ENCODE measurements around the gene GRN. TPM values are rescaled to one million over a fixed set of nuclear protein-coding genes. Genes with fewer than 3 reads are reported as not detected.
"Not testable (repeated sequence)": the region's sequence is repeated elsewhere in the genome, so short reads cannot be mapped to it uniquely, and the experiment has no call there.

The GRN gene
- total RNA-seq, 4 donors from 2014 or later: 101 to 178 (median 120) TPM

DNA sequence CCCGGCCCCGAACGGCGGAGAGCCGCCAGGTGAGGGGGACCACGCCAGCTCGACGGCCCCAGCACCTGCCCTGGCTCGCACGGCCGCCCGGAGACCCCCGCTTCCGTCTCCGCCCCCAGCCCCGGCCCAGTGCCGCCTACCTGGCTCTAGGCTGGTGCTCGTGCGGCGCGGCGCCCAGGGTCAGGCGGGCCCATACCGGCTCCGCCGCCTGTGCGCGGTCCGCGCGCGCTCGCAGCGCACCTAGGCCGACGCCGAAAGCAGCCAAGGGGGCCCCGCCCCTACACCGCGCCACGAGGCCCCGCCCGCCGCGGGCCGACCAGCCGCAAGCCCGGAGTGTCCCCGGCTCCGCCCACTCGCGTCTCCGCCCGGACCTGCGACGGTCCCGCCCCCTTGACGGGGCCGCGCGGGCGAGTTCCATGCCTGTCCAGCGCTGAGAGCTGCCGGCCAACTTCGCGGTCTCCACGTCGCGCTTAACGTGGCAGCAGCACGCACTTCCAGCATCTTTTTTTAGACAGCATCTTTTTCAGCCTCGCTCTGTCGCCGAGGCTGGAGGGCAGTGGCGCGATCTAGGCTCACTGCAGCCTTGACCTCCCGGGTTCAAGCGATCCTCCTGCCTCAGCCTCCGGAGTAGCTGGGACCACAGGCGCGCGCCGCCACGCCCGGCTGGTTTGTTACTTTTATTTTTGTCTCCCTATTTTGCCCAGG lies 20.4 kb upstream of the GRN start, which contains the start of gene SLC25A39:
TSS of gene SLC25A39 (minus strand) at position 253 of the 705 bp plus-strand sequence. CDS start 1,261 bp downstream, outside the sequence.
- DNase-seq: peak; percentile 91 to 96
- no peaks in the 10 kb centered on the region for H3K36me3 ChIP-seq
- intact Hi-C loops (cut with DNase I; ENCODE audit: low total_unique reads): no loop called here
- H3K9me3 ChIP-seq: no peaks in the 10 kb centered on the region
- TF ChIP-seq, protein P1, sequence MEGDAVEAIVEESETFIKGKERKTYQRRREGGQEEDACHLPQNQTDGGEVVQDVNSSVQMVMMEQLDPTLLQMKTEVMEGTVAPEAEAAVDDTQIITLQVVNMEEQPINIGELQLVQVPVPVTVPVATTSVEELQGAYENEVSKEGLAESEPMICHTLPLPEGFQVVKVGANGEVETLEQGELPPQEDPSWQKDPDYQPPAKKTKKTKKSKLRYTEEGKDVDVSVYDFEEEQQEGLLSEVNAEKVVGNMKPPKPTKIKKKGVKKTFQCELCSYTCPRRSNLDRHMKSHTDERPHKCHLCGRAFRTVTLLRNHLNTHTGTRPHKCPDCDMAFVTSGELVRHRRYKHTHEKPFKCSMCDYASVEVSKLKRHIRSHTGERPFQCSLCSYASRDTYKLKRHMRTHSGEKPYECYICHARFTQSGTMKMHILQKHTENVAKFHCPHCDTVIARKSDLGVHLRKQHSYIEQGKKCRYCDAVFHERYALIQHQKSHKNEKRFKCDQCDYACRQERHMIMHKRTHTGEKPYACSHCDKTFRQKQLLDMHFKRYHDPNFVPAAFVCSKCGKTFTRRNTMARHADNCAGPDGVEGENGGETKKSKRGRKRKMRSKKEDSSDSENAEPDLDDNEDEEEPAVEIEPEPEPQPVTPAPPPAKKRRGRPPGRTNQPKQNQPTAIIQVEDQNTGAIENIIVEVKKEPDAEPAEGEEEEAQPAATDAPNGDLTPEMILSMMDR (IDR thresholded peaks at IDR 0.05): peak in 2 of 4 experiments; percentile 15 to 59
- TF ChIP-seq POLR2A (IDR thresholded peaks at IDR 0.05): peak in 1 of 2 donors; percentile 82
- no peaks in the 10 kb centered on the region for H3K27me3 ChIP-seq
- peak within 1 kb of the TSS; percentile 92 to 95 for H3K27ac ChIP-seq
- H3K4me1 ChIP-seq: peaks cover 0 to 8% of the 10 kb centered on the region in 2 donors
- peak within 1 kb of the TSS; percentile 85 to 93 for H3K4me3 ChIP-seq

DNA sequence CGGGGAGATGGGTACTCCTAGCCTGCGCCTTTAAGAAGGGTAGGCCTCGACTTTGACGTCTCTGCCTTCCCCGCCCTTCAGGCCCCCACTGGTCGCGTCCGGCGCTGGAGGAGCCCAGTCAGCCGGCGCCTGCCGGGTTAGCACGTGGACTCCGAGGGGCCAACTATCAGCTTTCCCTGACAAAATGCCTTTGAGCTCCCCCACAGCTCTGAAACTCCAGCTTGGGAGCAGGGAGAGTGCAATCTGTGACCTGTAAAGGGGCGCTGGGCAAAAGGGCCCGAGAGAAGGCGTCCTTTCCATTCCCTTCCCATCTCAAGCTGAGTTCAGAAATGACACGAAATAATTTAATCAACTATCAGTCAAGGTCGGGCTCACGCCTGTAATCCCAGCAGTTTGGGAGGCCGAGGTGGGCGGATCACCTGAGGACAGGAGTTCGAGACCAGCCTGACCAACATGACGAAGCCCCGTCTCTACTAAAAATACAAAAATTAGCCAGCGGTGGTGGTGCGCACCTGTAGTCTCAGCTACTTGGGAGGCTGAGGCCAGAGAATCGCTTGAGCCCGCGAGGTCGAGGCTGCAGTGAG lies 18.1 kb upstream of the GRN start:
- peak; percentile 96 to 97 for DNase-seq
- intact Hi-C loops (cut with DNase I; ENCODE audit: low total_unique reads): no loop called here
- Histone ChIP-seq H3K9me3 (no peaks in the 10 kb centered on the region), H3K36me3 (no peaks in the 10 kb centered on the region), H3K4me1 (peaks cover 0 to 8% of the 10 kb centered on the region in 2 donors), H3K27me3 (no peaks in the 10 kb centered on the region), H3K27ac (peak overlapping the region; percentile 92 to 95), H3K4me3 (peak overlapping the region; percentile 85 to 93)
- TF ChIP-seq, protein P1 (IDR thresholded peaks at IDR 0.05): peak in 1 of 4 experiments; percentile 70
- TF ChIP-seq POLR2A (IDR thresholded peaks at IDR 0.05): peak in 1 of 2 donors; percentile 8

DNA sequence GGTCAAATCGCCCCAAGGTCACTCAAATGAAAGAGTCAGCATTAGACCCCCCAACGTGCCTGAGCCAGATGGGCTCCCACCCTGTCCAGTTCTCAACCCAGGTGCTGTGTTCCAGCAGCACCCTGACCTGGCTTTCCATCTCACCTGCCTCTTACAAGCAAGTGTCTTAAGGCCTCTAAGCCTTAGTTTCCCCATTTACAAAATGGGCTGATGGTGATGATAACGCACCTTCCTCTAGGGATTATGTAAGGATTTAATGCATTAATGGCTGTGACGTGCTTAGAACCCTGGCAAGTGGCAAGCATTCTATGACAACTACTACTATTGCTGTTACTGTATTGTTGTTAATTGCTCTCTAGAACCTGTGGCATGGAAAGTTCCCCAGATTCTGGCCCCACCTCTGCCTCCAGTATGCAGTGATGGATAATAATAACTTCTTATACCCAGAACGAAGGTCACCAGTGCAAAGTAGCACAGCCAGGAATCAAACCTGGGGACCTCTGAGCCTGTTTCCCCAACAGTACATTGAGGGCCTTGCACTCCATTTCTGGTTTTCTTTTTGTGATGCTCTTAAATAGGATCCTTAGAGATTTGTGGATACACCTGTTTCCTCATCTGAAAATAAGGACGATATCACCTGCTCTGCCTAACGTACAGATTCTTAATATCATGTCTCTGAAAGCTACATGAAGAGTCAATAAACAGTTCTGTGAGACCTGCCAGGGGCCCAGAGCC lies 17.2 kb upstream of the GRN start:
- no peaks in the 10 kb centered on the region for H3K36me3 ChIP-seq
- no peak overlapping the region for H3K4me3 ChIP-seq
- no peak overlapping the region for H3K27ac ChIP-seq
- peaks cover 0 to 8% of the 10 kb centered on the region in 2 donors for H3K4me1 ChIP-seq
- intact Hi-C loops (cut with DNase I; ENCODE audit: low total_unique reads): no loop called here
- no peak for TF ChIP-seq POLR2A (IDR thresholded peaks at IDR 0.05)
- TF ChIP-seq, protein P1 (IDR thresholded peaks at IDR 0.05): no peak
- no peaks in the 10 kb centered on the region for H3K27me3 ChIP-seq
- no peaks in the 10 kb centered on the region for H3K9me3 ChIP-seq
- no peak for DNase-seq

DNA sequence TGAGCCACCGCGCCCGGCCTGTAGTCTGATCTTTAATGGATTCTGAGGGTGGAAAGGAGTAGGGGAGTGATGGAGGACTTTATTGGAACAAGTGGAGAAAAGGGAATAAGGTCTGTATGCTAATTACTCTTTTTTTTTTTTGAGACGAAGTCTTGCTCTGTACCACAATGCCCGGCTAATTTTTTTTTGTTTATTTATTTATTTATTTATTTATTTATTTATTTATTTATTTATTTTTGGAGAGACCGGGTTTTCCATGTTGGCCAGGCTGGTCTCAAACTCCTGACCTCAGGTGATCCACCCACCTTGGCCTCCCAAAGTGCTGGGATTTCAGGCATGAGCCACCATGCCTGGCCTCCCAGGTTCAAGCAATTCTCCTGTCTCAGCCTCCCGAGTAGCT lies 15.6 kb upstream of the GRN start:
- H3K4me1 ChIP-seq; H3K36me3 ChIP-seq; H3K27me3 ChIP-seq; H3K9me3 ChIP-seq; intact Hi-C loops (cut with DNase I; ENCODE audit: low total_unique reads); H3K27ac ChIP-seq; DNase-seq; H3K4me3 ChIP-seq: not testable (repeated sequence)

DNA sequence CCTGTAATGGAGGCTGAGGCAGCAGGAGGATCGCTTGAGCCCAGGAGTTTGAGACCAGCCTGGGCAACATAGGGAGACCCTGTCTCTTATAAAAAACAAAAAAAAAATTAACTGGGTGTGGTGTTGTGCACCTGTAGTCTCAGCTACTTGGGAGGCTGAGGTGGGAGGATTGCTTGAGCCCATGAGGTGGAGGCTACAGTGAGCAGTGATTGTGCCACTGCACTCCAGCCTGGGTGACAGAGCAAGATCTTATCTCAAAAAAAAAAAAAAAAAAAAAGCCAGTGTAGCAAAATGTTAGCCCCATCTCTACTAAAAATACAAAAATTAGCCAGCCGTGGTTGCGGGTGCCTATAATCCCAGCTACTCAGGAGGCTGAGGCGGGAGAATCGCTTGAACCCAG lies 14.8 kb upstream of the GRN start:
- H3K4me1 ChIP-seq, H3K27ac ChIP-seq, H3K36me3 ChIP-seq, H3K27me3 ChIP-seq, DNase-seq, H3K4me3 ChIP-seq, H3K9me3 ChIP-seq: not testable (repeated sequence)
- intact Hi-C loops (cut with DNase I; ENCODE audit: low total_unique reads): loop anchor here (5.0 kb wide), 1 partner anchor 118 kb away; no protein-coding TSS in a partner anchor
